ENCODE data around the gene CTCFL.

DNA sequence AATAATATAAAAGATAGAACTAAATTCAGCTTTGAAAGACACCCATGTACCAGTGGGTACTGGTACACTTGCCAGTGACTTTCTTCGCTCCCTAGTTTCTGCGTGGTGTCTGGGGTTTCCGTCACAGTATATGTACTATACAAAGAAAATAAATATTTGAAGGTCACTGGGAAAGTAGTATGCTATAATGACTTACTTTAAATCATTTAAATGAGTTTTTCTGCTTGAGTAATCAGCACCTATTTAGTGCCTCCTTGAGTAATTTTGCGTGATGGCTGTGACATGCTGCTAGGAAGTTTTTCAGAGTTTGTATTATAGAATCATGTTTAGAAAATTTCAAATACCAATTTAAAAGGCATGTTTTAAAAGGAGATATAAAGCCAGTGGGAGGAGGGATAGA is 3.2 kb upstream of the CTCFL start:
- TF ChIP-seq EGR1 (IDR thresholded peaks at IDR 0.05), result no peak
- no peak for TF ChIP-seq EP300 (IDR thresholded peaks at IDR 0.05; ENCODE audit: borderline replicate concordance)
- TF ChIP-seq CREB1 (IDR thresholded peaks at IDR 0.05; ENCODE audit: low read depth), result no peak
- TF ChIP-seq, protein P1, sequence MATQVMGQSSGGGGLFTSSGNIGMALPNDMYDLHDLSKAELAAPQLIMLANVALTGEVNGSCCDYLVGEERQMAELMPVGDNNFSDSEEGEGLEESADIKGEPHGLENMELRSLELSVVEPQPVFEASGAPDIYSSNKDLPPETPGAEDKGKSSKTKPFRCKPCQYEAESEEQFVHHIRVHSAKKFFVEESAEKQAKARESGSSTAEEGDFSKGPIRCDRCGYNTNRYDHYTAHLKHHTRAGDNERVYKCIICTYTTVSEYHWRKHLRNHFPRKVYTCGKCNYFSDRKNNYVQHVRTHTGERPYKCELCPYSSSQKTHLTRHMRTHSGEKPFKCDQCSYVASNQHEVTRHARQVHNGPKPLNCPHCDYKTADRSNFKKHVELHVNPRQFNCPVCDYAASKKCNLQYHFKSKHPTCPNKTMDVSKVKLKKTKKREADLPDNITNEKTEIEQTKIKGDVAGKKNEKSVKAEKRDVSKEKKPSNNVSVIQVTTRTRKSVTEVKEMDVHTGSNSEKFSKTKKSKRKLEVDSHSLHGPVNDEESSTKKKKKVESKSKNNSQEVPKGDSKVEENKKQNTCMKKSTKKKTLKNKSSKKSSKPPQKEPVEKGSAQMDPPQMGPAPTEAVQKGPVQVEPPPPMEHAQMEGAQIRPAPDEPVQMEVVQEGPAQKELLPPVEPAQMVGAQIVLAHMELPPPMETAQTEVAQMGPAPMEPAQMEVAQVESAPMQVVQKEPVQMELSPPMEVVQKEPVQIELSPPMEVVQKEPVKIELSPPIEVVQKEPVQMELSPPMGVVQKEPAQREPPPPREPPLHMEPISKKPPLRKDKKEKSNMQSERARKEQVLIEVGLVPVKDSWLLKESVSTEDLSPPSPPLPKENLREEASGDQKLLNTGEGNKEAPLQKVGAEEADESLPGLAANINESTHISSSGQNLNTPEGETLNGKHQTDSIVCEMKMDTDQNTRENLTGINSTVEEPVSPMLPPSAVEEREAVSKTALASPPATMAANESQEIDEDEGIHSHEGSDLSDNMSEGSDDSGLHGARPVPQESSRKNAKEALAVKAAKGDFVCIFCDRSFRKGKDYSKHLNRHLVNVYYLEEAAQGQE (IDR thresholded peaks at IDR 0.05; ENCODE audit: low read depth), result no peak
- no peak for TF ChIP-seq YY1 (IDR thresholded peaks at IDR 0.05; ENCODE audit: low read depth)
